Measurements from ENCODE around the gene ATP8A2.

DNA sequence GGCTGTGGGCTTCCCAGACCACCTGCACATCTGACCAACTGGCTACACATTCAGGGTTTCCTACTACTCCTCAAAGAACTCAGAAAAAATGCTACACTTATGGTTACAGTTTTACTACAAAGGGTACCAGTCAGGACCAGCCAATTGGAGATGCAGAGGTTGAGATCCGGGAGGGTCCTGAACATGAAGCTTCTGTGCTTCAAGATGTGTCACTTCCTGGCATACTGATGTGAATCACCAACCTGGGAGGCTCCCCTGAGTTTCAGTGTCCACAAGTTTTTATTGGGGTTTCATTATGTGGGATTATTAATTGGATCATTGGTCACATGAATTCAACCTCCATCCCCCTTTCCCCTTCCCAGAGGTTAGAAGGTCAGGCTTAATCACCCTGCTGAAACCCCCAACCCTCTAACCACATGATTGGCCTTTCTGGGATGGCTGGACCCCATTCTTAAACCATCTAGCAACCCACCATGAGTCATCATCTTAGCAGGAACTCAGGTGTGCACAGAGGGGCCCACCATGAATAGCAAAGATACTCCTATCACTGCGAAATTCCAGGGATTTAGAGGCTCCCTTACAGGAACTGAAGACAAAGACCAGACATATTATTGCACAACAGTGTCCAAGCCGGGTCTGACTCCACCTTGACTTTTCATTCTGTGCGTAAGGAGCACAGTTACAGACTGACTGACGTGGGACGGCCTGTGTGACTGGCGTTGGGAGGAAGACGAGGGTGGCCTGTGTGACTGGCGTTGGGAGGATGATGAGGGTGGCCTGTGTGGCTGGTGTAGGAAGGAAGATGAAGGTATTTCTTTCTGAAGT is 90.7 kb downstream of the ATP8A2 start:
- TF ChIP-seq, protein P1, sequence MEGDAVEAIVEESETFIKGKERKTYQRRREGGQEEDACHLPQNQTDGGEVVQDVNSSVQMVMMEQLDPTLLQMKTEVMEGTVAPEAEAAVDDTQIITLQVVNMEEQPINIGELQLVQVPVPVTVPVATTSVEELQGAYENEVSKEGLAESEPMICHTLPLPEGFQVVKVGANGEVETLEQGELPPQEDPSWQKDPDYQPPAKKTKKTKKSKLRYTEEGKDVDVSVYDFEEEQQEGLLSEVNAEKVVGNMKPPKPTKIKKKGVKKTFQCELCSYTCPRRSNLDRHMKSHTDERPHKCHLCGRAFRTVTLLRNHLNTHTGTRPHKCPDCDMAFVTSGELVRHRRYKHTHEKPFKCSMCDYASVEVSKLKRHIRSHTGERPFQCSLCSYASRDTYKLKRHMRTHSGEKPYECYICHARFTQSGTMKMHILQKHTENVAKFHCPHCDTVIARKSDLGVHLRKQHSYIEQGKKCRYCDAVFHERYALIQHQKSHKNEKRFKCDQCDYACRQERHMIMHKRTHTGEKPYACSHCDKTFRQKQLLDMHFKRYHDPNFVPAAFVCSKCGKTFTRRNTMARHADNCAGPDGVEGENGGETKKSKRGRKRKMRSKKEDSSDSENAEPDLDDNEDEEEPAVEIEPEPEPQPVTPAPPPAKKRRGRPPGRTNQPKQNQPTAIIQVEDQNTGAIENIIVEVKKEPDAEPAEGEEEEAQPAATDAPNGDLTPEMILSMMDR (conservative IDR thresholded peaks at IDR 0.05; ENCODE audit: low read depth, low read length): no peak
- TF ChIP-seq RFX5 (IDR thresholded peaks at IDR 0.05; ENCODE audit: low read depth, low read length): no peak
